ENCODE data around the gene B4GALNT2. TPM values are rescaled to one million over a fixed set of nuclear protein-coding genes. Genes with fewer than 3 reads are reported as not detected.

B4GALNT2 gene
- total and polyA plus RNA-seq, 4 donors = 0.13 to 0.15 TPM; not detected in 2

DNA sequence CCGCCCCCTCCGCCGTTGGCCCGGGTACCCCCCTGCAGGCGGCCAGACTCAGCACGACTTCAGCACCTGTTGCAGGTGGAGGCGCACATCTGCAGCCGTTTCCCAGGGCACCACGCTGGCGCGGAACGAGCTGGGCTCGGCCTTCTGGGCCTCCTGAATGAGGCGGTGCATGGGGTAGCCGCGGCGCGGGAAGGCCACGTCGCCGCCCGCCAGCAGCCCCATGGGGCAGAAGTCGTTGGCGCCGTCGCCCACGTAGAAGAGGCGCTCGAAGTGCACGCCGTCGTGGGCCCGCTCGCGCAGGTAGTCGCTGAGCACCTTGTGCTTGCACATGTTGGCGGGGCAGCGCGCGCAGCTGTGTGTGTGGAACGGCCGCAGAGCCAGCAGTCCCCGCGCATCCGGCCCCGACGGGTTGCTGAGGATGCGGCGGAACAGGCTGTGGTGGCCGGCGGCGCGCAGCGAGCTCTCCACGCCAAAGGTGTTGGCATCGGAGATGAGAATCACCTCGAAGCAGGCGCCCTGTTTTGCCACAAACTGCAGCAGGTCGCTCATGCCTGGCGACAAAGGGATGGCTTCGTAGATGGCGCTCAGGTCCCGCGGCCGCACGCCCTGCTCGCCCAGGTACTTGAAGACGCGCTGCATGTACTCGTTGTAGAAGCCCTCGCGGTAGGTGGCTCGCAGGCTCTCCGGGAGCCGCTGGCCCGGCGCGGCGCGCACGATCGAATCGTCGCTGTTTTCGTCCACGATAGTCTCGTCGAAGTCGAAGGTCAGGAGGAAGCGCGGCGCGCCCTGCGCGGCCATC is 91.8 kb downstream of the B4GALNT2 start:
- ATAC-seq (ENCODE audit: low FRiP score) (peak; percentile 23), DNase-seq (no peak)
- Histone ChIP-seq H3K9me3 (ENCODE audit: control insufficient read depth, low read length) (no peaks in the 10 kb centered on the region), H3K4me1 (ENCODE audit: control insufficient read depth in 1 of 2, insufficient read depth in 2 of 2, low read length in 2 of 2) (no peaks in the 10 kb centered on the region), H3K4me3 (ENCODE audit: low read length in 2 of 2) (no peak overlapping the region), H3K27me3 (ENCODE audit: control insufficient read depth in 1 of 2, insufficient read depth in 2 of 2, low read length in 1 of 2) (no peaks in the 10 kb centered on the region), H3K36me3 (ENCODE audit: control insufficient read depth in 1 of 2, insufficient read depth in 2 of 2, low read length in 1 of 2) (no peaks in the 10 kb centered on the region), H3K27ac (ENCODE audit: low read depth in 1 of 2, low read length in 2 of 2) (no peak overlapping the region)
- 1% methylated on average over 88 to 95 of the region's 95 CpGs for WGBS, 2 donors
- intact Hi-C loops (cut with DNase I) = loop anchor here in 1 of 2 donors (5.0 kb wide), 1 partner anchor 68 kb away; no protein-coding TSS in a partner anchor

GRCh38 chr17:49224997-49225337 is 92.4 kb downstream of the B4GALNT2 start:
- H3K27ac ChIP-seq (ENCODE audit: low read depth in 1 of 2, low read length in 2 of 2) = no peak overlapping the region
- H3K36me3 ChIP-seq (ENCODE audit: control insufficient read depth in 1 of 2, insufficient read depth in 2 of 2, low read length in 1 of 2) = no peaks in the 10 kb centered on the region
- intact Hi-C loops (cut with DNase I) = loop anchor here (5.0 kb wide), 2 partner anchors 43 to 67 kb away; no protein-coding TSS in a partner anchor
- no peaks in the 10 kb centered on the region for H3K27me3 ChIP-seq (ENCODE audit: control insufficient read depth in 1 of 2, insufficient read depth in 2 of 2, low read length in 1 of 2)
- H3K4me3 ChIP-seq (ENCODE audit: low read length in 2 of 2) = no peak overlapping the region
- WGBS, 2 donors = 18 to 21% methylated on average over 9 to 11 of the region's 11 CpGs
- H3K4me1 ChIP-seq (ENCODE audit: control insufficient read depth in 1 of 2, insufficient read depth in 2 of 2, low read length in 2 of 2) = no peaks in the 10 kb centered on the region
- ATAC-seq (ENCODE audit: low FRiP score) = no peak
- no peaks in the 10 kb centered on the region for H3K9me3 ChIP-seq (ENCODE audit: control insufficient read depth, low read length)
- no peak for DNase-seq

GRCh38 chr17:49225554-49226236 is 93.1 kb downstream of the B4GALNT2 start:
- Histone ChIP-seq H3K4me1 (ENCODE audit: control insufficient read depth in 1 of 2, insufficient read depth in 2 of 2, low read length in 2 of 2) (no peaks in the 10 kb centered on the region), H3K36me3 (ENCODE audit: control insufficient read depth in 1 of 2, insufficient read depth in 2 of 2, low read length in 1 of 2) (no peaks in the 10 kb centered on the region), H3K27ac (ENCODE audit: low read depth in 1 of 2, low read length in 2 of 2) (no peak overlapping the region), H3K4me3 (ENCODE audit: low read length in 2 of 2) (no peak overlapping the region), H3K27me3 (ENCODE audit: control insufficient read depth in 1 of 2, insufficient read depth in 2 of 2, low read length in 1 of 2) (no peaks in the 10 kb centered on the region), H3K9me3 (ENCODE audit: control insufficient read depth, low read length) (no peaks in the 10 kb centered on the region)
- DNase-seq = no peak
- intact Hi-C loops (cut with DNase I) = loop anchor here in 1 of 2 donors (5.0 kb wide), 1 partner anchor 43 kb away; no protein-coding TSS in a partner anchor
- WGBS, 2 donors = 79 to 83% methylated on average over 8 of the region's 8 CpGs
- ATAC-seq (ENCODE audit: low FRiP score) = no peak

Other genes starting within 250 kb of the B4GALNT2 start
- 10 to 100 TPM; 30.4 to 42.6 TPM for gene ATP5MC1, start 240.0 kb upstream of the B4GALNT2 start, total RNA-seq
- gene ATP5MC1, start 240.0 kb upstream of the B4GALNT2 start, polyA plus RNA-seq = 100 to 1,000 TPM; 133 to 250 TPM
- gene UBE2Z, start 224.4 kb upstream of the B4GALNT2 start, total RNA-seq = 10 to 100 TPM; 67.6 to 84.0 TPM
- gene UBE2Z, start 224.4 kb upstream of the B4GALNT2 start, polyA plus RNA-seq = 10 to 100 TPM; 29.8 to 54.7 TPM
- gene SNF8, start 187.9 kb upstream of the B4GALNT2 start, total RNA-seq = 10 to 100 TPM; 78.8 to 82.9 TPM
- gene SNF8, start 187.9 kb upstream of the B4GALNT2 start, polyA plus RNA-seq = 100 to 1,000 TPM; 148 to 217 TPM
- gene GIP, start 164.2 kb upstream of the B4GALNT2 start, total RNA-seq = not detected
- gene GIP, start 164.2 kb upstream of the B4GALNT2 start, polyA plus RNA-seq = 1 to 10 TPM in 1 of 2 donors, not detected in 1; 3.3 TPM
- gene IGF2BP1, start 135.4 kb upstream of the B4GALNT2 start, total RNA-seq = under 1 TPM in 1 of 2 donors, not detected in 1; 0.29 TPM
- gene IGF2BP1, start 135.4 kb upstream of the B4GALNT2 start, polyA plus RNA-seq = under 1 TPM in 1 of 2 donors, not detected in 1; 0.13 TPM
- 1 to 10 TPM; 1.6 to 1.8 TPM for gene GNGT2, start 77.8 kb downstream of the B4GALNT2 start, total RNA-seq
- gene GNGT2, start 77.8 kb downstream of the B4GALNT2 start, polyA plus RNA-seq = 1 to 10 TPM in 1 of 2 donors, under 1 TPM in 1; 1.00 to 4.0 TPM
- gene ABI3, start 77.9 kb downstream of the B4GALNT2 start, total RNA-seq = 10 to 100 TPM in 1 of 2 donors, 1 to 10 TPM in 1; 8.8 to 12.3 TPM
- 1 to 10 TPM in 1 of 2 donors, under 1 TPM in 1; 0.77 to 3.5 TPM for gene ABI3, start 77.9 kb downstream of the B4GALNT2 start, polyA plus RNA-seq
- 1 to 10 TPM; 2.0 TPM for gene PHOSPHO1, start 98.0 kb downstream of the B4GALNT2 start, total RNA-seq
- under 1 TPM in 1 of 2 donors, not detected in 1; 0.72 TPM for gene PHOSPHO1, start 98.0 kb downstream of the B4GALNT2 start, polyA plus RNA-seq
- 10 to 100 TPM; 41.0 to 52.8 TPM for gene ZNF652, start 229.5 kb downstream of the B4GALNT2 start, total RNA-seq
- 10 to 100 TPM in 1 of 2 donors, 1 to 10 TPM in 1; 7.5 to 12.4 TPM for gene ZNF652, start 229.5 kb downstream of the B4GALNT2 start, polyA plus RNA-seq

All from aorta (tissue), 5 donors.